GM21526 (cell line): Measurements from ENCODE around the gene KCNJ6.

ENCODE experiments used
- ATAC-seq: cut with Tn5 transposase; IDR thresholded peaks from one replicate; pipeline ENCODE4 v1.9.1; 2021; ENCODE audit warnings: moderate library complexity; ENCODE audit not compliant: unreplicated experiment, low FRiP score

KCNJ6 gene

GRCh38 chr21:37827913-37828312, 88.3 kb downstream of the KCNJ6 start:
- ATAC-seq, result no peak

GRCh38 chr21:37821786-37822450, 94.3 kb downstream of the KCNJ6 start:
- no peak for ATAC-seq

- no peak for ATAC-seq
Measured at GRCh38 chr21:37821092-37821491, 95.2 kb downstream of the KCNJ6 start.

GRCh38 chr21:37819372-37819771, 96.9 kb downstream of the KCNJ6 start:
- ATAC-seq, result no peak

GRCh38 chr21:37817242-37817641, 99.0 kb downstream of the KCNJ6 start:
- ATAC-seq, result no peak

- ATAC-seq, result no peak
Measured at GRCh38 chr21:37815893-37816292, 100.4 kb downstream of the KCNJ6 start.

- ATAC-seq, result no peak
Measured at GRCh38 chr21:37811711-37812110, 104.5 kb downstream of the KCNJ6 start.

- no peak for ATAC-seq
Measured at GRCh38 chr21:37808261-37808660, 108.0 kb downstream of the KCNJ6 start.

GRCh38 chr21:37805266-37805665, 111.0 kb downstream of the KCNJ6 start:
- ATAC-seq, result no peak

- no peak for ATAC-seq
Measured at GRCh38 chr21:37804001-37804400, 112.3 kb downstream of the KCNJ6 start.

- ATAC-seq, result no peak
Measured at GRCh38 chr21:37803101-37803651, 113.1 kb downstream of the KCNJ6 start.

- no peak for ATAC-seq
Measured at GRCh38 chr21:37800456-37801061, 115.7 kb downstream of the KCNJ6 start.

GRCh38 chr21:37800057-37800455, 116.2 kb downstream of the KCNJ6 start:
- ATAC-seq, result no peak

GRCh38 chr21:37799211-37800056, 116.8 kb downstream of the KCNJ6 start:
- no peak for ATAC-seq

GRCh38 chr21:37797403-37797802, 118.9 kb downstream of the KCNJ6 start:
- ATAC-seq, result no peak

- ATAC-seq, result no peak
Measured at GRCh38 chr21:37796011-37796410, 120.2 kb downstream of the KCNJ6 start.

- no peak for ATAC-seq
Measured at GRCh38 chr21:37793660-37794059, 122.6 kb downstream of the KCNJ6 start.

GRCh38 chr21:37792046-37792445, 124.2 kb downstream of the KCNJ6 start:
- ATAC-seq, result no peak

- no peak for ATAC-seq
Measured at GRCh38 chr21:37790905-37791304, 125.4 kb downstream of the KCNJ6 start.

- no peak for ATAC-seq
Measured at GRCh38 chr21:37788503-37788902, 127.8 kb downstream of the KCNJ6 start.

GRCh38 chr21:37787456-37787855, 128.8 kb downstream of the KCNJ6 start:
- no peak for ATAC-seq
